ENCODE data around the gene SMAD6. TPM values are rescaled to one million over a fixed set of nuclear protein-coding genes. Genes with fewer than 3 reads are reported as not detected.
A peak's percentile ranks its signal among the peaks of the same experiment; 100 is the strongest.
"Not testable (repeated sequence)": the region's sequence is repeated elsewhere in the genome, so short reads cannot be mapped to it uniquely, and the experiment has no call there.

SMAD6 gene
- total RNA-seq, 1 donor from 2014 or later = 20.3 TPM

- no peak overlapping the region for H3K4me3 ChIP-seq
- no peak for TF ChIP-seq CTCF (IDR thresholded peaks at IDR 0.05; ENCODE audit: borderline replicate concordance)
- H3K36me3 ChIP-seq = no peaks in the 10 kb centered on the region
- peaks cover 80% of the 10 kb centered on the region for H3K4me1 ChIP-seq
- intact Hi-C loops (cut with micrococcal nuclease) = no loop called here
- H3K27me3 ChIP-seq (ENCODE audit: low read depth) = no peaks in the 10 kb centered on the region
- H3K27ac ChIP-seq (replicated peaks) = peak overlapping the region; percentile 5
- H3K9me3 ChIP-seq (replicated peaks) = peaks cover 12% of the 10 kb centered on the region
- DNase-seq = no peak
These were observed 55.0 kb downstream of the SMAD6 start for GRCh38 chr15:66757030-66757429.

DNA sequence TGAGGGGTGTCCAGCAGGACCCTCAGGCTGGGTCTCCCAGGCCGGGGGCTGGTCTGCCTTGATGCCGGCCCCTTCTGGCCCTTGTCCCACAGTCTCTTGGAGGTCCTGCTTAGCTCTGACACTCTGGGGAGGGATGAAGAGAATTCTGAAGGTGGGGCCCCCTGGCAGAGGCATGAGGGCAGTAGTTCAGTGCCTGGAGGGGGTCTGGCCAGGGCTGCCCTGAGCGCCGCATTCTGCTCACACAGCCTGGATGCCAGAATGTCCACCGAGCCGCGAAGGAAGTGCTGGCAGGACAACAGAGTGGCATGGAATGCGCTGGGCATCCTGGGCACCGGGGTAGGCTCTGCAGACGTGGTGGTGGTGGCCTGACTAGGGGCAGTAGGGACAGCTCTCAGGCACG is 55.5 kb downstream of the SMAD6 start:
- Histone ChIP-seq H3K4me3 (no peak overlapping the region), H3K27me3 (ENCODE audit: low read depth) (no peaks in the 10 kb centered on the region), H3K9me3 (replicated peaks) (peaks cover 12% of the 10 kb centered on the region), H3K36me3 (no peaks in the 10 kb centered on the region), H3K27ac (replicated peaks) (peak overlapping the region; percentile 5), H3K4me1 (peaks cover 80% of the 10 kb centered on the region)
- TF ChIP-seq CTCF (IDR thresholded peaks at IDR 0.05; ENCODE audit: borderline replicate concordance) = no peak
- intact Hi-C loops (cut with micrococcal nuclease) = no loop called here
- DNase-seq = no peak

GRCh38 chr15:66758217-66758616 is 56.2 kb downstream of the SMAD6 start:
- H3K27me3 ChIP-seq (ENCODE audit: low read depth); H3K4me3 ChIP-seq; intact Hi-C loops (cut with micrococcal nuclease); H3K36me3 ChIP-seq; DNase-seq; H3K27ac ChIP-seq (replicated peaks): not testable (repeated sequence)
- Histone ChIP-seq H3K4me1 (peaks cover 80% of the 10 kb centered on the region), H3K9me3 (replicated peaks) (peaks cover 12% of the 10 kb centered on the region)

GRCh38 chr15:66758844-66759243 is 56.8 kb downstream of the SMAD6 start:
- no peaks in the 10 kb centered on the region for H3K36me3 ChIP-seq
- peaks cover 12% of the 10 kb centered on the region for H3K9me3 ChIP-seq (replicated peaks)
- intact Hi-C loops (cut with micrococcal nuclease) = no loop called here
- no peak overlapping the region for H3K4me3 ChIP-seq
- peak overlapping the region; percentile 93 for H3K27ac ChIP-seq (replicated peaks)
- no peak for DNase-seq
- H3K27me3 ChIP-seq (ENCODE audit: low read depth) = no peaks in the 10 kb centered on the region
- TF ChIP-seq CTCF (IDR thresholded peaks at IDR 0.05; ENCODE audit: borderline replicate concordance) = no peak
- H3K4me1 ChIP-seq = peaks cover 80% of the 10 kb centered on the region

- intact Hi-C loops (cut with micrococcal nuclease) = no loop called here
- Histone ChIP-seq H3K9me3 (replicated peaks) (peaks cover 5% of the 10 kb centered on the region), H3K36me3 (no peaks in the 10 kb centered on the region), H3K4me1 (peaks cover 85% of the 10 kb centered on the region), H3K4me3 (no peak overlapping the region), H3K27me3 (ENCODE audit: low read depth) (no peaks in the 10 kb centered on the region), H3K27ac (replicated peaks) (peak overlapping the region; percentile 93)
- no peak for DNase-seq
- TF ChIP-seq CTCF (IDR thresholded peaks at IDR 0.05; ENCODE audit: borderline replicate concordance) = no peak
These were observed 58.3 kb downstream of the SMAD6 start for GRCh38 chr15:66760097-66760967.
